Neural progenitor cell (in vitro differentiated cells): ENCODE results near the gene NRG3. TPM values are rescaled to one million over a fixed set of nuclear protein-coding genes. Genes with fewer than 3 reads are reported as not detected.

Experiments used
- DNase-seq: peaks from one replicate; pipeline ENCODE4 v3.0.0-alpha.2; 2016; ENCODE audit warnings: low spot score
- H2AFZ ChIP-seq: fragments of 200-600 bp; sonication (generic); replicated peaks from 2 replicates; pipeline ENCODE4 v1.6.1; 2016; ENCODE audit warnings: antibody characterized with exemption
- H3F3A ChIP-seq: fragments of 200-600 bp; sonication (generic); 2 replicates; pipeline ENCODE4 v1.6.1; 2016; ENCODE audit warnings: antibody characterized with exemption, low read depth
- H3K27ac ChIP-seq: fragments of 200-600 bp; sonication (generic); 2 replicates; pipeline ENCODE4 v1.5.1; 2016; ENCODE audit warnings: mild to moderate bottlenecking
- H3K27me3 ChIP-seq: fragments of 200-600 bp; sonication (generic); 2 replicates; pipeline ENCODE4 v1.6.1; 2016; ENCODE audit warnings: mild to moderate bottlenecking, moderate library complexity
- H3K36me3 ChIP-seq: fragments of 200-600 bp; sonication (generic); 2 replicates; pipeline ENCODE4 v1.5.1; 2016
- H3K4me1 ChIP-seq: fragments of 200-600 bp; sonication (generic); 2 replicates; pipeline ENCODE4 v1.6.1; 2016; ENCODE audit warnings: mixed run types
- H3K4me2 ChIP-seq: fragments of 200-600 bp; sonication (generic); 2 replicates; pipeline ENCODE4 v1.6.1; 2016
- H3K4me3 ChIP-seq: fragments of 200-600 bp; sonication (generic); 2 replicates; pipeline ENCODE4 v1.5.1; 2016
- H3K79me2 ChIP-seq: fragments of 200-600 bp; sonication (generic); 2 replicates; pipeline ENCODE4 v1.6.1; 2016; ENCODE audit warnings: low read depth
- H3K9ac ChIP-seq: fragments of 200-600 bp; sonication (generic); 2 replicates; pipeline ENCODE4 v1.6.1; 2016
- H3K9me3 ChIP-seq: fragments of 200-600 bp; sonication (generic); 2 replicates; pipeline ENCODE4 v1.5.1; 2016; ENCODE audit warnings: low read depth
- H4K20me1 ChIP-seq: fragments of 200-600 bp; sonication (generic); 2 replicates; pipeline ENCODE4 v1.6.1; 2016; ENCODE audit warnings: low read depth
- H3K27ac Mint-ChIP-seq: 3 replicates; pipeline ENCODE4 v1.8.0; 2021; ENCODE audit warnings: mixed read lengths
- H3K27me3 Mint-ChIP-seq: 2 replicates; pipeline ENCODE4 v1.8.0; 2022; ENCODE audit warnings: low read depth, mild to moderate bottlenecking, inconsistent platforms, moderate library complexity, mixed read lengths; ENCODE audit not compliant: insufficient read depth
- H3K36me3 Mint-ChIP-seq: 3 replicates; pipeline ENCODE4 v1.8.0; 2021; ENCODE audit warnings: mixed read lengths
- H3K4me1 Mint-ChIP-seq: 3 replicates; pipeline ENCODE4 v1.8.0; 2021; ENCODE audit warnings: mixed read lengths
- H3K4me3 Mint-ChIP-seq: 3 replicates; pipeline ENCODE4 v1.8.0; 2021; ENCODE audit warnings: mild to moderate bottlenecking, moderate library complexity, mixed read lengths
- H3K9me3 Mint-ChIP-seq: 3 replicates; pipeline ENCODE4 v1.8.0; 2020; ENCODE audit warnings: mixed read lengths
- CTCF ChIP-seq: fragments of 200-600 bp; sonication (generic); IDR thresholded peaks from 2 replicates; pipeline ENCODE4 v1.5.1; 2017; ENCODE audit warnings: antibody characterized with exemption, mild to moderate bottlenecking
- EZH2 ChIP-seq: fragments of 200-600 bp; sonication (generic); IDR thresholded peaks from 2 replicates; pipeline ENCODE4 v1.6.1; 2017; ENCODE audit warnings: antibody characterized with exemption, mild to moderate bottlenecking, moderate library complexity
- EZH2phosphoT487 ChIP-seq: fragments of 200-600 bp; sonication (generic); IDR thresholded peaks from 2 replicates; pipeline ENCODE4 v1.6.1; 2017; ENCODE audit warnings: antibody characterized with exemption
- total RNA-seq: library from RNA; depleted of rRNA; stranded (reverse); fragments of >200 nt; gene quantifications from 2 replicates; pipeline ENCODE4 v1.2.3, GENCODE V29; 2015; ENCODE audit warnings: low replicate concordance

NRG3 gene
- total RNA-seq, 1 donor from 2014 or later, result 1.9 TPM

GRCh38 chr10:82908096-82908495 is 1033.1 kb downstream of the NRG3 start:
- Histone ChIP-seq H3K4me1 (peaks cover 2% of the 10 kb centered on the region), H3K27ac (no peak overlapping the region), H3K4me2 (no peak overlapping the region), H3F3A (no peaks in the 10 kb centered on the region), H3K9ac (no peak overlapping the region), H2AFZ (no peak overlapping the region), H3K79me2 (no peaks in the 10 kb centered on the region), H3K27me3 (no peaks in the 10 kb centered on the region), H4K20me1 (no peaks in the 10 kb centered on the region), H3K36me3 (no peaks in the 10 kb centered on the region), H3K9me3 (no peaks in the 10 kb centered on the region), H3K4me3 (no peak overlapping the region)
- Mint-ChIP-seq H3K4me3 (no peak overlapping the region), H3K4me1 (no peaks in the 10 kb centered on the region), H3K9me3 (no peaks in the 10 kb centered on the region), H3K27me3 (peaks cover 3% of the 10 kb centered on the region), H3K27ac (no peak overlapping the region), H3K36me3 (no peaks in the 10 kb centered on the region)
- TF ChIP-seq CTCF (no peak), EZH2 (no peak), EZH2phosphoT487 (no peak)
- no peak for DNase-seq

GRCh38 chr10:82908751-82909150 is 1033.8 kb downstream of the NRG3 start:
- H3K9me3 ChIP-seq, result no peaks in the 10 kb centered on the region
- no peak overlapping the region for H3K4me2 ChIP-seq
- DNase-seq, result no peak
- no peak overlapping the region for H3K9ac ChIP-seq
- TF ChIP-seq EZH2phosphoT487 (no peak), CTCF (no peak), EZH2 (no peak)
- H4K20me1 ChIP-seq, result no peaks in the 10 kb centered on the region
- H3K4me3 Mint-ChIP-seq, result no peak overlapping the region
- no peak overlapping the region for H3K27ac ChIP-seq
- H2AFZ ChIP-seq, result no peak overlapping the region
- no peak overlapping the region for H3K4me3 ChIP-seq
- H3K4me1 Mint-ChIP-seq, result no peaks in the 10 kb centered on the region
- no peaks in the 10 kb centered on the region for H3K79me2 ChIP-seq
- no peaks in the 10 kb centered on the region for H3K36me3 ChIP-seq
- no peak overlapping the region for H3K27ac Mint-ChIP-seq
- no peaks in the 10 kb centered on the region for H3K36me3 Mint-ChIP-seq
- no peaks in the 10 kb centered on the region for H3F3A ChIP-seq
- H3K9me3 Mint-ChIP-seq, result no peaks in the 10 kb centered on the region
- no peaks in the 10 kb centered on the region for H3K27me3 ChIP-seq
- peaks cover 2% of the 10 kb centered on the region for H3K4me1 ChIP-seq
- H3K27me3 Mint-ChIP-seq, result peaks cover 3% of the 10 kb centered on the region

- Histone ChIP-seq H4K20me1 (no peaks in the 10 kb centered on the region), H3K4me1 (peaks cover 2% of the 10 kb centered on the region), H3K4me3 (no peak overlapping the region), H3K9me3 (no peaks in the 10 kb centered on the region), H3K4me2 (no peak overlapping the region), H3K27ac (no peak overlapping the region), H3F3A (no peaks in the 10 kb centered on the region), H3K36me3 (no peaks in the 10 kb centered on the region), H2AFZ (no peak overlapping the region), H3K9ac (no peak overlapping the region), H3K27me3 (no peaks in the 10 kb centered on the region), H3K79me2 (no peaks in the 10 kb centered on the region)
- Mint-ChIP-seq H3K27ac (no peak overlapping the region), H3K36me3 (no peaks in the 10 kb centered on the region), H3K4me1 (no peaks in the 10 kb centered on the region), H3K4me3 (no peak overlapping the region), H3K9me3 (no peaks in the 10 kb centered on the region), H3K27me3 (peaks cover 3% of the 10 kb centered on the region)
- TF ChIP-seq EZH2phosphoT487 (no peak), CTCF (no peak), EZH2 (no peak)
- no peak for DNase-seq
These were observed 1035.3 kb downstream of the NRG3 start for GRCh38 chr10:82910301-82910700.
